Endodermal cell (in vitro differentiated cells): ENCODE measurements around the gene QDPR. TPM values are rescaled to one million over a fixed set of nuclear protein-coding genes. Genes with fewer than 3 reads are reported as not detected.

ENCODE experiments used
- DNase-seq: peaks from one replicate; pipeline ENCODE4 v3.0.0-alpha.2; 2017
- H3K27ac ChIP-seq: 2 replicates; pipeline ENCODE4 v1.5.1; 2013; ENCODE audit warnings: mild to moderate bottlenecking, low read depth, low read length, moderate library complexity
- H3K27me3 ChIP-seq: 2 replicates; pipeline ENCODE4 v1.6.1; 2013; ENCODE audit warnings: mild to moderate bottlenecking, low read length, moderate library complexity; ENCODE audit not compliant: insufficient read depth, control insufficient read depth, poor library complexity, severe bottlenecking
- H3K36me3 ChIP-seq: 2 replicates; pipeline ENCODE4 v1.7.0; 2013; ENCODE audit warnings: mild to moderate bottlenecking, low read length, moderate library complexity; ENCODE audit not compliant: control insufficient read depth, insufficient read depth
- H3K4me1 ChIP-seq: one replicate; pipeline ENCODE4 v1.7.0; 2013; ENCODE audit warnings: low read length; ENCODE audit not compliant: control insufficient read depth, insufficient read depth
- H3K4me3 ChIP-seq: 2 replicates; pipeline ENCODE4 v1.5.1; 2013; ENCODE audit warnings: mild to moderate bottlenecking, low read length, moderate library complexity
- H3K9ac ChIP-seq: 2 replicates; pipeline ENCODE4 v1.6.1; 2013; ENCODE audit warnings: mild to moderate bottlenecking, low read length, moderate library complexity; ENCODE audit not compliant: poor library complexity, severe bottlenecking; ENCODE audit errors: extremely low read depth
- H3K9me3 ChIP-seq: 2 replicates; pipeline ENCODE4 v1.6.1; 2013; ENCODE audit warnings: mild to moderate bottlenecking, low read length, moderate library complexity; ENCODE audit not compliant: control insufficient read depth
- H3K27ac Mint-ChIP-seq: 2 replicates; pipeline ENCODE4 v1.8.0; 2020; ENCODE audit warnings: mixed read lengths
- H3K27me3 Mint-ChIP-seq: 2 replicates; pipeline ENCODE4 v1.8.0; 2021; ENCODE audit warnings: mild to moderate bottlenecking, mixed read lengths; ENCODE audit not compliant: insufficient read depth
- H3K36me3 Mint-ChIP-seq: 2 replicates; pipeline ENCODE4 v1.8.0; 2020; ENCODE audit warnings: low read depth, mixed read lengths
- H3K4me1 Mint-ChIP-seq: 2 replicates; pipeline ENCODE4 v1.8.0; 2020; ENCODE audit warnings: mixed read lengths
- H3K4me3 Mint-ChIP-seq: 2 replicates; pipeline ENCODE4 v1.8.0; 2020; ENCODE audit warnings: mild to moderate bottlenecking, moderate library complexity, mixed read lengths
- H3K9me3 Mint-ChIP-seq: 2 replicates; pipeline ENCODE4 v1.8.0; 2020; ENCODE audit warnings: mild to moderate bottlenecking, mixed read lengths
- CTCF ChIP-seq: fragments of 200-600 bp; sonication (generic); conservative IDR thresholded peaks from 2 replicates; pipeline ENCODE4 v1.5.0; 2021; ENCODE audit warnings: antibody characterized with exemption, mild to moderate bottlenecking
- WGBS, 2 experiments: methylation state at CpG; one replicate each; pipeline versions ENCODE4 v1.1.5 to v1.1.7; 2013; ENCODE audit warnings: missing lambda C conversion rate in 2 of 2, mixed read lengths in 1 of 2; ENCODE audit not compliant: insufficient coverage in 1 of 2, insufficient read length in 1 of 2; 5-methylcytosine and 5-hydroxymethylcytosine counted together
- total RNA-seq, 2 donors: library from RNA; stranded (reverse); fragmentation: NEBNext Ultra II Directional in 1 of 2; extraction: Animal tissue kit (Norgen Biotek cat#: 25700) in 1 of 2; gene quantifications; 2 replicates in 1 of 2; 3 replicates in 1 of 2; pipeline ENCODE4 v1.2.1, GENCODE V29; 2021

Gene QDPR
- total RNA-seq, 2 donors from 2014 or later: 28.2 to 36.3 TPM

- H3K4me3 Mint-ChIP-seq: no peak overlapping the region
- Histone ChIP-seq H3K27ac (no peak overlapping the region), H3K27me3 (no peaks in the 10 kb centered on the region), H3K36me3 (no peaks in the 10 kb centered on the region), H3K4me3 (no peak overlapping the region), H3K9me3 (no peaks in the 10 kb centered on the region), H3K9ac (no peak overlapping the region), H3K4me1 (no peaks in the 10 kb centered on the region)
- H3K27me3 Mint-ChIP-seq: peaks cover 71% of the 10 kb centered on the region
- no peak for TF ChIP-seq CTCF
- 93 to 100% methylated on average over 6 to 10 of the region's 10 CpGs for WGBS, 2 experiments
- peaks cover 14% of the 10 kb centered on the region for H3K4me1 Mint-ChIP-seq
- no peak for DNase-seq
- no peak overlapping the region for H3K27ac Mint-ChIP-seq
- H3K9me3 Mint-ChIP-seq: peaks cover 4% of the 10 kb centered on the region
- no peaks in the 10 kb centered on the region for H3K36me3 Mint-ChIP-seq
These were observed 34.3 kb upstream of the QDPR start for GRCh38 chr4:17546222-17546621.

- Mint-ChIP-seq H3K27me3 (peaks cover 70% of the 10 kb centered on the region), H3K36me3 (no peaks in the 10 kb centered on the region), H3K9me3 (peaks cover 4% of the 10 kb centered on the region), H3K27ac (no peak overlapping the region), H3K4me3 (no peak overlapping the region), H3K4me1 (peaks cover 14% of the 10 kb centered on the region)
- H3K27ac ChIP-seq: no peak overlapping the region
- H3K4me3 ChIP-seq: no peak overlapping the region
- no peaks in the 10 kb centered on the region for H3K4me1 ChIP-seq
- H3K27me3 ChIP-seq: no peaks in the 10 kb centered on the region
- DNase-seq: no peak
- H3K36me3 ChIP-seq: no peaks in the 10 kb centered on the region
- no peaks in the 10 kb centered on the region for H3K9me3 ChIP-seq
- 76 to 80% methylated on average over 8 to 11 of the region's 11 CpGs for WGBS, 2 experiments
- no peak overlapping the region for H3K9ac ChIP-seq
- no peak for TF ChIP-seq CTCF
These were observed 33.7 kb upstream of the QDPR start for GRCh38 chr4:17545374-17546140.

- 72 to 75% methylated on average over 2 to 3 of the region's 3 CpGs for WGBS, 2 experiments
- no peak overlapping the region for H3K27ac ChIP-seq
- H3K27me3 Mint-ChIP-seq: peaks cover 75% of the 10 kb centered on the region
- TF ChIP-seq CTCF: no peak
- no peak overlapping the region for H3K9ac ChIP-seq
- no peaks in the 10 kb centered on the region for H3K4me1 ChIP-seq
- H3K9me3 ChIP-seq: no peaks in the 10 kb centered on the region
- no peak overlapping the region for H3K4me3 Mint-ChIP-seq
- no peak overlapping the region for H3K4me3 ChIP-seq
- H3K9me3 Mint-ChIP-seq: peaks cover 4% of the 10 kb centered on the region
- peak; percentile 85 for DNase-seq
- H3K27ac Mint-ChIP-seq: no peak overlapping the region
- no peaks in the 10 kb centered on the region for H3K36me3 ChIP-seq
- no peaks in the 10 kb centered on the region for H3K36me3 Mint-ChIP-seq
- no peaks in the 10 kb centered on the region for H3K27me3 ChIP-seq
- H3K4me1 Mint-ChIP-seq: peaks cover 14% of the 10 kb centered on the region
These were observed 32.9 kb upstream of the QDPR start for GRCh38 chr4:17544831-17545234.
